IMR-90 (cell line): Measurements from ENCODE around the gene BGN. TPM values are rescaled to one million over a fixed set of nuclear protein-coding genes. Genes with fewer than 3 reads are reported as not detected.

Source experiments
- ATAC-seq: fragments of 200-7000 bp; cut with Tn5 transposase; 2 replicates; pipeline ENCODE4 v1.9.1; 2020; ENCODE audit warnings: low read depth, mild to moderate bottlenecking, moderate library complexity
- BruUV-seq: library from RNA; stranded (reverse); fragments of 400-500 nt; replicated peaks from 2 replicates; lab custom pipeline; 2021; lab: Mats Ljungman, UMichigan
- CTCF ChIA-PET: fragments of 300-600 bp; formaldehyde crosslinking; extraction: SDS; loops from one replicate; lab custom pipeline; 2021; ENCODE audit warnings: antibody characterized with exemption; lab: Yijun Ruan, JAX
- POLR2A ChIA-PET: fragments of 300-600 bp; sonication (Branson Sonifier 250); formaldehyde crosslinking; loops from one replicate; lab custom pipeline; 2022; ENCODE audit warnings: antibody characterized with exemption; ENCODE audit not compliant: unreplicated experiment; lab: Charles Lee
- DNase-seq: peaks from one replicate; pipeline ENCODE4 v3.0.0; 2013
- H2AFZ ChIP-seq: replicated peaks from 2 replicates; pipeline ENCODE3; 2013; ENCODE audit warnings: low read length, mild to moderate bottlenecking; ENCODE audit not compliant: poor library complexity
- H2AK5ac ChIP-seq: 2 replicates; pipeline ENCODE4 v1.6.1; 2013; ENCODE audit warnings: low read depth, low read length, inconsistent platforms
- H2AK9ac ChIP-seq: replicated peaks from 2 replicates; pipeline ENCODE3; 2013; ENCODE audit warnings: mild to moderate bottlenecking, low read depth, low read length, moderate library complexity; ENCODE audit not compliant: poor library complexity
- H2BK120ac ChIP-seq: 2 replicates; pipeline ENCODE4 v1.6.1; 2013; ENCODE audit warnings: low read depth, low read length, inconsistent platforms
- H2BK15ac ChIP-seq: 3 replicates; pipeline ENCODE4 v1.6.1; 2013; ENCODE audit warnings: low read depth, low read length, inconsistent platforms
- H2BK20ac ChIP-seq: 2 replicates; pipeline ENCODE4 v1.6.1; 2013; ENCODE audit warnings: low read depth, mild to moderate bottlenecking, inconsistent platforms, low read length, moderate library complexity
- H2BK5ac ChIP-seq: 2 replicates; pipeline ENCODE4 v1.6.1; 2013; ENCODE audit warnings: mild to moderate bottlenecking, low read depth, low read length, inconsistent platforms; ENCODE audit not compliant: poor library complexity, severe bottlenecking
- H3K14ac ChIP-seq: replicated peaks from 2 replicates; pipeline ENCODE4 v1.6.1; 2013; ENCODE audit warnings: low read depth, low read length, inconsistent platforms
- H3K18ac ChIP-seq: 2 replicates; pipeline ENCODE4 v1.6.1; 2013; ENCODE audit warnings: low read depth, low read length, control low read depth
- H3K23ac ChIP-seq: 2 replicates; pipeline ENCODE4 v1.6.1; 2013; ENCODE audit warnings: low read depth, low read length, inconsistent platforms
- H3K27ac ChIP-seq: 2 replicates; pipeline ENCODE4 v1.5.1; 2013; ENCODE audit warnings: mild to moderate bottlenecking, control low read depth, low read length; ENCODE audit not compliant: insufficient read depth
- H3K27me3 ChIP-seq: 2 replicates; pipeline ENCODE4 v1.6.1; 2013; ENCODE audit warnings: low read length; ENCODE audit not compliant: control insufficient read depth, insufficient read depth
- H3K36me3 ChIP-seq: 2 replicates; pipeline ENCODE4 v1.6.1; 2013; ENCODE audit warnings: low read length, mixed read lengths; ENCODE audit not compliant: control insufficient read depth, insufficient read depth
- H3K4ac ChIP-seq: 2 replicates; pipeline ENCODE4 v1.6.1; 2013; ENCODE audit warnings: low read depth, low read length, inconsistent platforms
- H3K4me1 ChIP-seq: 2 replicates; pipeline ENCODE4 v1.6.1; 2013; ENCODE audit warnings: low read length, mixed read lengths; ENCODE audit not compliant: control insufficient read depth, insufficient read depth
- H3K4me2 ChIP-seq: 2 replicates; pipeline ENCODE4 v1.6.1; 2013; ENCODE audit warnings: low read depth, mild to moderate bottlenecking, control low read depth, low read length, moderate library complexity
- H3K4me3 ChIP-seq: 2 replicates; pipeline ENCODE4 v1.5.1; 2013; ENCODE audit warnings: low read depth, mild to moderate bottlenecking, control low read depth, low read length, moderate library complexity; ENCODE audit not compliant: insufficient read depth
- H3K56ac ChIP-seq: 2 replicates; pipeline ENCODE4 v1.6.1; 2013; ENCODE audit warnings: low read length, inconsistent platforms; ENCODE audit not compliant: insufficient read depth; ENCODE audit errors: extremely low read depth
- H3K79me1 ChIP-seq, 2 experiments: 2 replicates each; pipeline ENCODE4 v1.6.1; 2013; ENCODE audit warnings: low read length in 2 of 2, inconsistent platforms in 1 of 2, low read depth in 1 of 2
- H3K9ac ChIP-seq: 2 replicates; pipeline ENCODE4 v1.6.1; 2013; ENCODE audit warnings: low read depth, low read length, control low read depth
- H3K9me1 ChIP-seq: 2 replicates; pipeline ENCODE4 v1.6.1; 2013; ENCODE audit warnings: low read length, inconsistent platforms; ENCODE audit not compliant: insufficient read depth
- H3K9me3 ChIP-seq: 2 replicates; pipeline ENCODE4 v1.6.1; 2013; ENCODE audit warnings: low read length; ENCODE audit not compliant: control insufficient read depth, insufficient read depth
- H4K20me1 ChIP-seq: 2 replicates; pipeline ENCODE4 v1.6.1; 2013; ENCODE audit warnings: low read length, inconsistent platforms; ENCODE audit not compliant: insufficient read depth
- H4K5ac ChIP-seq: 2 replicates; pipeline ENCODE4 v1.6.1; 2013; ENCODE audit warnings: mild to moderate bottlenecking, low read depth, low read length, control low read depth
- H4K8ac ChIP-seq, 2 experiments: 2 replicates each; pipeline ENCODE4 v1.6.1; 2013; ENCODE audit warnings: low read depth in 2 of 2, low read length in 2 of 2, control low read depth in 1 of 2, inconsistent platforms in 1 of 2
- H4K91ac ChIP-seq: 2 replicates; pipeline ENCODE4 v1.6.1; 2013; ENCODE audit warnings: low read depth, low read length, inconsistent platforms; ENCODE audit not compliant: insufficient read depth
- BHLHE40 ChIP-seq: fragments of 150-350 bp; IDR thresholded peaks from 2 replicates; pipeline ENCODE4 v1.6.1; 2016; ENCODE audit warnings: mild to moderate bottlenecking, low read depth, low read length
- CEBPB ChIP-seq: IDR thresholded peaks from 2 replicates; pipeline ENCODE4 v1.6.1; 2012; ENCODE audit warnings: low read depth, low read length, improper control_type of control experiment
- CHD1 ChIP-seq: IDR thresholded peaks from 2 replicates; pipeline ENCODE4 v1.6.1; 2012; ENCODE audit warnings: low read depth, low read length, improper control_type of control experiment
- CTCF ChIP-seq: conservative IDR thresholded peaks from 2 replicates; pipeline ENCODE4 v1.5.1; 2012; ENCODE audit warnings: mild to moderate bottlenecking, low read depth, low read length, improper control_type of control experiment
- ELK1 ChIP-seq: fragments of 150-350 bp; IDR thresholded peaks from 2 replicates; pipeline ENCODE4 v1.6.1; 2016; ENCODE audit warnings: low read depth, mild to moderate bottlenecking, low read length, moderate library complexity, borderline replicate concordance
- FOS ChIP-seq: fragments of 150-350 bp; IDR thresholded peaks from 2 replicates; pipeline ENCODE4 v1.6.1; 2016; ENCODE audit warnings: low read depth, low read length
- MAFK ChIP-seq: IDR thresholded peaks from 2 replicates; pipeline ENCODE4 v1.6.1; 2012; ENCODE audit warnings: low read depth, low read length, improper control_type of control experiment
- MAZ ChIP-seq: IDR thresholded peaks from 2 replicates; pipeline ENCODE4 v1.6.1; 2012; ENCODE audit warnings: low read depth, mild to moderate bottlenecking, low read length, improper control_type of control experiment, moderate library complexity, borderline replicate concordance
- MXI1 ChIP-seq: IDR thresholded peaks from 2 replicates; pipeline ENCODE4 v1.6.1; 2012; ENCODE audit warnings: low read depth, mild to moderate bottlenecking, low read length, moderate library complexity, borderline replicate concordance
- NFE2L2 ChIP-seq: fragments of 150-350 bp; IDR thresholded peaks from 2 replicates; pipeline ENCODE4 v1.6.1; 2016; ENCODE audit warnings: low read depth, mild to moderate bottlenecking, low read length
- POLR2A ChIP-seq: IDR thresholded peaks from 2 replicates; pipeline ENCODE4 v1.6.1; 2012; ENCODE audit warnings: mild to moderate bottlenecking, low read depth, low read length
- RAD21 ChIP-seq: IDR thresholded peaks from 2 replicates; pipeline ENCODE4 v1.6.1; 2012; ENCODE audit warnings: low read length, improper control_type of control experiment
- RCOR1 ChIP-seq: IDR thresholded peaks from 2 replicates; pipeline ENCODE4 v1.6.1; 2012; ENCODE audit warnings: mild to moderate bottlenecking, low read length, improper control_type of control experiment; ENCODE audit not compliant: insufficient replicate concordance
- RFX5 ChIP-seq: IDR thresholded peaks from 2 replicates; pipeline ENCODE4 v1.8.0; 2012; ENCODE audit warnings: low read depth, mild to moderate bottlenecking, low read length, moderate library complexity
- SMC3 ChIP-seq: fragments of 150-350 bp; IDR thresholded peaks from 2 replicates; pipeline ENCODE4 v1.6.1; 2016; ENCODE audit warnings: low read depth, mild to moderate bottlenecking, antibody characterized with exemption, low read length, moderate library complexity
- USF2 ChIP-seq: fragments of 150-350 bp; IDR thresholded peaks from 2 replicates; pipeline ENCODE4 v1.6.1; 2017; ENCODE audit warnings: mild to moderate bottlenecking, antibody characterized with exemption, low read length, low read depth
- WGBS, 2 experiments: methylation state at CpG; one replicate each; pipeline versions ENCODE4 v1.1.5 to v1.1.7; 2013; ENCODE audit warnings: missing lambda C conversion rate in 2 of 2; ENCODE audit not compliant: insufficient read length in 1 of 2; ENCODE audit errors: extremely low coverage in 2 of 2; 5-methylcytosine and 5-hydroxymethylcytosine counted together
- dilution Hi-C: fragments of 300-500 bp; cut with HindIII; formaldehyde crosslinking; loops from one replicate; pipeline ENCODE4 v1.14.3; 2018; ENCODE audit warnings: low sequenced_read_pairs; ENCODE audit not compliant: unreplicated experiment
- in situ Hi-C: fragments of 300-500 bp; cut with MboI; formaldehyde crosslinking; loops from 3 replicates; pipeline ENCODE4 v1.14.3; 2019; ENCODE audit warnings: low sequenced_read_pairs, inconsistent platforms, mixed read lengths
- intact Hi-C: fragments of 100-400 bp; cut with micrococcal nuclease; formaldehyde crosslinking; loops from 2 replicates; pipeline ENCODE4 v1.10.0; 2022
- polyA plus RNA-seq, 3 experiments: library from polyadenylated mRNA; depleted of rRNA; stranded (reverse); fragments of >200 nt; gene quantifications; 2 replicates each; pipeline ENCODE4 v1.2.3, GENCODE V29; 2012; ENCODE audit warnings: low replicate concordance in 1 of 3
- total RNA-seq: library from RNA; depleted of rRNA; stranded (reverse); fragments of >200 nt; gene quantifications from 2 replicates; pipeline ENCODE4 v1.2.3, GENCODE V29; 2012

BGN gene
- total and polyA plus RNA-seq, 2 of the 4 experiments (the other 2 are of a cell fraction) = 11.3 to 298 TPM

- no peak overlapping the region for H3K4ac ChIP-seq
- no peak overlapping the region for H2BK20ac ChIP-seq
- no peak overlapping the region for H3K14ac ChIP-seq
- H3K9me1 ChIP-seq = no peaks in the 10 kb centered on the region; the same call in 1 of the 2 replicates
- no peak overlapping the region for H2AK9ac ChIP-seq
- no peak overlapping the region for H3K56ac ChIP-seq
- WGBS, 2 experiments = 68% methylated on average over 7 of the region's 9 CpGs; no CpG with 5 or more reads in 1 of the 2 experiments
- H3K4me1 ChIP-seq = peaks cover 2% of the 10 kb centered on the region; the same call in 1 of the 2 replicates
- no peak overlapping the region for H2BK15ac ChIP-seq
- no peak overlapping the region for H3K27ac ChIP-seq
- no peak overlapping the region for H3K4me3 ChIP-seq
- H3K27me3 ChIP-seq = peaks cover 27% of the 10 kb centered on the region
- ChIA-PET POLR2A (no interaction called here), CTCF (no interaction called here)
- H2BK120ac ChIP-seq = no peak overlapping the region
- intact Hi-C loops (no loop called here), in situ Hi-C loops (no loop called here), dilution Hi-C loops (no loop called here)
- no peak overlapping the region for H4K5ac ChIP-seq
- H3K9ac ChIP-seq = no peak overlapping the region
- H3K18ac ChIP-seq = no peak overlapping the region
- no peak overlapping the region for H3K23ac ChIP-seq
- DNase-seq (peak; percentile 11), ATAC-seq (no peak)
- no peak overlapping the region for H2AK5ac ChIP-seq
- H4K20me1 ChIP-seq = no peaks in the 10 kb centered on the region
- no TSS peak for BruUV-seq
- H2AFZ ChIP-seq = peak overlapping the region; percentile 51
- H4K8ac ChIP-seq = no peak overlapping the region
- no peak overlapping the region for H3K4me2 ChIP-seq
- no peaks in the 10 kb centered on the region for H3K79me1 ChIP-seq
- TF ChIP-seq MAZ (no peak), SMC3 (no peak), NFE2L2 (no peak), RFX5 (no peak), USF2 (no peak), RAD21 (no peak), MXI1 (no peak), MAFK (no peak), FOS (no peak), CEBPB (no peak), BHLHE40 (no peak), CHD1 (no peak), RCOR1 (no peak), POLR2A (no peak), CTCF (no peak), ELK1 (no peak)
- no peaks in the 10 kb centered on the region for H3K9me3 ChIP-seq
- no peak overlapping the region for H4K91ac ChIP-seq
- H3K36me3 ChIP-seq = no peaks in the 10 kb centered on the region
- no peak overlapping the region for H2BK5ac ChIP-seq
Observed at GRCh38 chrX:153516073-153516472, 21.3 kb downstream of the BGN start.
